ENCODE data around the gene SF3A1.

DNA sequence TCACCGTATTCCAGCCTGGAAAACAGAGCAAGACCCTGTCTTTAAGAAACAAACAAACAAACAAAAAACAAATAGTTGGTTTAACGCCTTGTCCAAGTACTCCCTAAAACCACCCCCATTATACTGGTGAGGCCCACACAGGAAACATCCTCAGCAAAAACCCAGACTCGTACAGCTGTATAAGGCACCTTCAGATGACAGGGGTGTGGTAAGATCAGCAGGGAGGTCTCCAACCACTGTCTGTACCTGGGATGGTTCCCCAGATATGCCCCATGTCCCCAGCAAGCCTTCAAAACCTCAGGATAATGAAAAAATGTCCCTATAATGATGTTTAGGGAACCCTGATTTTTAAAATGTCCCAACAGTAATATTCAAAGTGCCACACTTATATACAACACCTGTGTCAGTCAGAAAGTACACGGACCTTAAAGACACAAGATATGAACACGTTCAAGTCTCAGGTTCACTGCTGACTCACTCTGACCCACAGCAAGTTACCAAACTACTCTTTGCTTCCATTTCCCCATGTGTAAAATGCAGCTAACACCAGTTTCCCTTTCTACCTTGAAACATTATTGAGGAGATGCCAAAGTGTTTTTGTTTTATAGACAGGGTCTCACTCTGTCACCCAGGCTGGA is 9.3 kb downstream of the SF3A1 start:
- TF ChIP-seq POLR2A (IDR thresholded peaks at IDR 0.05) (no peak), CTCF (IDR thresholded peaks at IDR 0.05) (no peak)

Measured in testis (tissue), 2 donors.